Astrocyte of the cerebellum (primary cell): ENCODE results near the gene PRR33.

Experiments used
- DNase-seq: peaks from one replicate; pipeline ENCODE4 v3.0.0-alpha.2; 2011; ENCODE audit warnings: low read depth
- H3K4me3 ChIP-seq: 2 replicates; pipeline ENCODE4 v1.5.1; 2011; ENCODE audit warnings: mild to moderate bottlenecking, low read depth, low read length, moderate library complexity
- in situ Hi-C: cut with HindIII; loops from 2 replicates; pipeline ENCODE4 v1.10.0; 2017; ENCODE audit warnings: low sequenced_read_pairs
- TF ChIP-seq, protein P1 (sequence below): IDR thresholded peaks from 2 replicates; pipeline ENCODE4 v1.5.1; 2012; ENCODE audit warnings: low read length, low read depth, moderate library complexity, mild to moderate bottlenecking; ENCODE audit errors: missing control alignments

Gene PRR33

GRCh38 chr11:1848640-1849430, 42.9 kb downstream of the PRR33 start:
- no peak overlapping the region for H3K4me3 ChIP-seq
- TF ChIP-seq, protein P1, sequence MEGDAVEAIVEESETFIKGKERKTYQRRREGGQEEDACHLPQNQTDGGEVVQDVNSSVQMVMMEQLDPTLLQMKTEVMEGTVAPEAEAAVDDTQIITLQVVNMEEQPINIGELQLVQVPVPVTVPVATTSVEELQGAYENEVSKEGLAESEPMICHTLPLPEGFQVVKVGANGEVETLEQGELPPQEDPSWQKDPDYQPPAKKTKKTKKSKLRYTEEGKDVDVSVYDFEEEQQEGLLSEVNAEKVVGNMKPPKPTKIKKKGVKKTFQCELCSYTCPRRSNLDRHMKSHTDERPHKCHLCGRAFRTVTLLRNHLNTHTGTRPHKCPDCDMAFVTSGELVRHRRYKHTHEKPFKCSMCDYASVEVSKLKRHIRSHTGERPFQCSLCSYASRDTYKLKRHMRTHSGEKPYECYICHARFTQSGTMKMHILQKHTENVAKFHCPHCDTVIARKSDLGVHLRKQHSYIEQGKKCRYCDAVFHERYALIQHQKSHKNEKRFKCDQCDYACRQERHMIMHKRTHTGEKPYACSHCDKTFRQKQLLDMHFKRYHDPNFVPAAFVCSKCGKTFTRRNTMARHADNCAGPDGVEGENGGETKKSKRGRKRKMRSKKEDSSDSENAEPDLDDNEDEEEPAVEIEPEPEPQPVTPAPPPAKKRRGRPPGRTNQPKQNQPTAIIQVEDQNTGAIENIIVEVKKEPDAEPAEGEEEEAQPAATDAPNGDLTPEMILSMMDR: no peak
- DNase-seq: no peak
- in situ Hi-C loops: loop anchor here (5.0 to 10.0 kb wide), 2 partner anchors 53 to 214 kb away; no protein-coding TSS in a partner anchor

DNA sequence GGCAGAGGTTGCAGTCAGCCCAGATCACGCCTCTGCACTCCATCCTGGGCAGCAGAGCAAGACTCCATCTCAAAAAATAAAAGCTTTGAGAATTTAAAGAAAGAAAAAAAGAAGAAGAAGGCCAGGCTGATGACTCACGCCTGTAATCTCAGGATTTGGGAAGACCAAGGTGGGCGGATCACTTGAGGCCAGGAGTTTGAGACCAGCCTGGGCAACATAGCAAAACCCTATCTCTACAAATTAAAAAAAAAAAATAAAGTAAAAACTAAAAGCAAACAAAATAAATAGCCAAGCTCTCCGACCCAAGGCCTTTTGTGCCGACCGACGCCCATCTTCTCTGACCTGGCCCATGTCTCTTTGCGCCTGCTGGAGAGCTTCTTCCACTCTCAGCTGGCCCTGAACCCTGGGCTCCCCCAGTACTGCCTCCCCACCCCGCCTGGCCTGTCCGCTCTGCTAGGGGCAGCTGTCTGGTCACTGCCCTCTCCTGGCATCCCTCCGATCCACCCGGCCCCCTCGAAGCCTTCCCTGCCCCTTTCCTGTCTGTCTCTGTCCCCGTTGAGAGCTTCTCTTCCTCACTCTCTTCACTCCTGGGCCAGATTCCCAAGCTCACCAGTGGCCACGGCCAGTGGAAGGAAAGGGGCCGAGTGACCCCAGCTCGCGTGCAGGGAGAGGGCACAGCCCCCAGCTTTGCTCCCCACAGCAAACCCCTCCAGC, 43.6 kb downstream of the PRR33 start:
- TF ChIP-seq, protein P1: no peak
- in situ Hi-C loops: loop anchor here (5.0 to 10.0 kb wide), 2 partner anchors 54 to 213 kb away; no protein-coding TSS in a partner anchor
- H3K4me3 ChIP-seq: no peak overlapping the region
- no peak for DNase-seq

- in situ Hi-C loops: loop anchor here (5.0 to 10.0 kb wide), 2 partner anchors 55 to 212 kb away; no protein-coding TSS in a partner anchor
- no peak overlapping the region for H3K4me3 ChIP-seq
- DNase-seq: no peak
- TF ChIP-seq, protein P1: no peak
Observed at GRCh38 chr11:1847006-1847735, 44.5 kb downstream of the PRR33 start.

GRCh38 chr11:1846453-1846932, 45.2 kb downstream of the PRR33 start:
- DNase-seq: no peak
- TF ChIP-seq, protein P1: no peak
- no peak overlapping the region for H3K4me3 ChIP-seq
- in situ Hi-C loops: loop anchor here (5.0 to 10.0 kb wide), 2 partner anchors 56 to 212 kb away; no protein-coding TSS in a partner anchor

DNA sequence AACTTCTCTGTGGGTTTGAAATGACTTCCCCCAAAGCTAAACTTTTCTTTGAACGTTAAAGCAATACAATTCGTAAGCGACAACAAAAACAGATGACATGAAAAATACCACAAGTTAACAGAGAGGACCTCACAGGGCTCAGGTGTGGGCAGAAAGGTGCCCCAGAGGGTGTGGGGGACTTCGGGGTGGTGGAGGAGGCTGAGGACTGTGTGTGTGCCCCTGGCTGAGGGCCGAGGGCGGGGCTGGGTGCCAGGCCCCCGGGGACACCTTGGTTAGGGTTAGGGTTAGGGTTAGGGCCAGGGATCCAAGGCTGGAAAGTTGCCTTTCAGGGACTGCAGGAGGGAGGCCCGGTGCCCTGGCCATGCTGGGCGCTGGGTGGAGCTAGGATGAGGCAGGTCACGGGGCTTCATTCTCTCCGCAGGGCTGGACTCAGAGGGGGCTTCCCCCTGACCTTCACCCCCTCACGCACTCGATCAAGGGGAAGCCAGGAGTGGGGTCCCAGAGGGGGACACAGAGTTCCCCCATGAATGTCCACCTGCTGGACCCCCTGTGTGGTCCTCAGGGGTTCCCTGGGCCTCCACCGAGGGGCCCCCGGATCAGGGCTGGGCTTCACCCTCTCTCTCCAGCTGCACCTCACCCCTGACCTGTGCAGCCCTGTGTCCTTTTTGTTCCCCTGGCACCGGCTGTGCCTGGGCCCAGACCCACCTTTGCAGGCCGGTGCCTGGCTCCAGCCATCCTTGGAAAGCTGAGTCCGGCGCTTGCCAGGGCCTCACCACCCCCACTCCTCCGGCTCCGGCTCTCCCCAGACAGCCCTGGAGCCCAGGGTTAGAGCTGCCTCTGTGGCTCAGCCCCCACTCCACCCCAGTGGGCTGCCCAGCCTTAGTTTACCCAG, 45.9 kb downstream of the PRR33 start:
- DNase-seq: no peak
- TF ChIP-seq, protein P1: no peak
- in situ Hi-C loops: loop anchor here (5.0 to 10.0 kb wide), 2 partner anchors 56 to 211 kb away; no protein-coding TSS in a partner anchor
- no peak overlapping the region for H3K4me3 ChIP-seq
